SKM-1 (cell line): ENCODE measurements around the gene LAMB1.
A peak's percentile ranks its signal among the peaks of the same experiment; 100 is the strongest.

Experiments
- DNase-seq: peaks from one replicate; lab custom pipeline; 2025; ENCODE audit not compliant: unreplicated experiment; lab: John Stamatoyannopoulos, UW

LAMB1 gene

GRCh38 chr7:107884066-107884818 is 118.7 kb downstream of the LAMB1 start:
- no peak for DNase-seq

DNA sequence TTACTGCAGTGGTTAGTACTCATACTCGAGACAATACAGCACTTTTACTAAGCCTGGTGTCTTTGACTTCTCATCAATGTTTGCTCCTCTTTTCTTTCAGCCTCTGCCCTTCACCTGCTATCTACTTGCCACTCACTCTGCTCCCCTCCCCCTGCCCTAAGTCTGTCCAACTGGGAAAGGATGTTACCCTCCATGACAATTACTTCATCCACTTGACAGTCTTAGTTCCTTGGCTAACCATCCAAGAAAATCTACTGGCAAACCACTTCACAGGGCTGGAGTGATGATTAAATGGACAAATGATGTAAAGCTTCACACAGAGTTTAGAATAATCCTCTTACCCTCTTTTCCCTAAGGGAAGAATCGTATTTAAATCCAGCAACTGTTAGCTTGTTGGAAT is 120.2 kb downstream of the LAMB1 start:
- no peak for DNase-seq

DNA sequence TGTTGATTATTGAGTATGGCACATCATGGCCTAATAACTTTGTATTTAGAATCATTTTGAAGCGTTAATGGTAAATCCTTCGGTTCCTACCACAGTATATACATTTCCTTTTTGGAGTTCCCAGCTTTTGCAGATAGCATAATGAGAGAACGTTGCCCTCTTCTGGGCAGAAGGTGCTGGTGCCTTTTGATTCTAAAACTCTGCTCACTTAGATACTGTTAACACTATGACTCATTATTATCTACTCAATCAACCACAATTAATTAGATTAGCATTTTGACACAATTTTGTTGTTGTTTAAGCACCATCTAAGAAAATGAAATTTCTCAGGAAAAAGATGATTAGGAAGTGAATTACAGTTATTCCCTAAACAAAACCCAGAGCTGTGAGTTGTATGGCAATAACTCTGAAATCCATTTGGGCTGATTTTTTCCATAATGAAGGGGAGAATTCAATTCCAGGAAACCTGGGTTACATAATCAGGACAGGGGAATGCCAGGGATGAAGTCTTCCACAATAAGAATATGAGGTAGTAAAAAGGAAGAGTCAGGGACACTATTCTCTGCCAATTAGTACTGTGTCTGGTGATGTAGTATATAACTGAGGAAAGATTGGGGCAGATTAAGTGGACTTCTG is 123.4 kb downstream of the LAMB1 start:
- DNase-seq: peak; percentile 80

- DNase-seq: no peak
These were observed 124.3 kb downstream of the LAMB1 start for GRCh38 chr7:107878636-107879035.

DNA sequence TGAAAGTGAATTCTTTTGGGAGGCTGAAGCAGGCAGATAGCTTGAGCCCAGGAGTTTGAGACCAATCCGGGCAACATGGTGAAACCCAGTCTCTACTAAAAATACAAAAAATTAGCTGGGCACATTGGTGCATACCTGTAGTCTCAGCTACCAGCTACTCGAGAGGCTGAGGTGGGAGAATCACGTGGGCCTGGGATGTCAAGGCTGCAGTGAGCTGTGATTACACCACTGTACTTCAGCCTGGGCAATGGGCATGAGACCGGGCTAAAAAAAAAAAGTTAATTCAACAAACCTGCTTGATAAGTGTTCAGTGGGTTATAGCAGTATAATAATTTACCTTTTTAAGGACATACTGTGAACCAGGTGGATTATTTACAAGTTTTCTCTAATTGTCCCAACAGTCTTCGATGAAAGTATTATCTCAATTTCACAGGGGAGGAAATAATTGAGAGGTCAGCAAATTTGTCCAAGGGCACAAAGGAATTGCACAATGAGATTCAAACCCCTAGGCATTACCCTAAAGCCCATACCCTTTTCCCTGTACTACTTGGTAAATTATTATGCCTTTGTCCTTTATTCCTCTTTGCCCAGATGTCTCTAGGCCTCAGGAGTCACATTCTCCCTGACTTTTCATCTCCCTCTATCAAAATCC is 125.1 kb downstream of the LAMB1 start:
- no peak for DNase-seq

DNA sequence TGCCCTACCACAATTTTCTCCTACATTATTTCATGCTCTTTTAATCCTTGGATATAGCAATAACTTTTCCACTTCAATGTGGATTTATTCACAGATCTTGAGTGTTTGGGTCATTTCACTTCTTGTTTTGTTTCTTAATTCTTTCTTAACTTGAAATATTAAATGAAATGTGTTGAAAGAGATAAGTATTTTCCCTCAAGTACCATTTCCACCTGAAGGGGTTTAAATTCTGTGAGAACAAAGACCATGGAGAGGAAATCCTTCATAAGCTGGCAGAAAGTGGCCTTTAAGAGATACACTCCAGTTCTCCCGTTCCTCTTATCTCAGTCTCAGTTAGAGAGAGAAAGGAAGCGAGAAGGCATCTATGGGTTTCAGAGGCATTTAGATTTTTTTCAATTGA is 126.0 kb downstream of the LAMB1 start:
- DNase-seq: no peak

DNA sequence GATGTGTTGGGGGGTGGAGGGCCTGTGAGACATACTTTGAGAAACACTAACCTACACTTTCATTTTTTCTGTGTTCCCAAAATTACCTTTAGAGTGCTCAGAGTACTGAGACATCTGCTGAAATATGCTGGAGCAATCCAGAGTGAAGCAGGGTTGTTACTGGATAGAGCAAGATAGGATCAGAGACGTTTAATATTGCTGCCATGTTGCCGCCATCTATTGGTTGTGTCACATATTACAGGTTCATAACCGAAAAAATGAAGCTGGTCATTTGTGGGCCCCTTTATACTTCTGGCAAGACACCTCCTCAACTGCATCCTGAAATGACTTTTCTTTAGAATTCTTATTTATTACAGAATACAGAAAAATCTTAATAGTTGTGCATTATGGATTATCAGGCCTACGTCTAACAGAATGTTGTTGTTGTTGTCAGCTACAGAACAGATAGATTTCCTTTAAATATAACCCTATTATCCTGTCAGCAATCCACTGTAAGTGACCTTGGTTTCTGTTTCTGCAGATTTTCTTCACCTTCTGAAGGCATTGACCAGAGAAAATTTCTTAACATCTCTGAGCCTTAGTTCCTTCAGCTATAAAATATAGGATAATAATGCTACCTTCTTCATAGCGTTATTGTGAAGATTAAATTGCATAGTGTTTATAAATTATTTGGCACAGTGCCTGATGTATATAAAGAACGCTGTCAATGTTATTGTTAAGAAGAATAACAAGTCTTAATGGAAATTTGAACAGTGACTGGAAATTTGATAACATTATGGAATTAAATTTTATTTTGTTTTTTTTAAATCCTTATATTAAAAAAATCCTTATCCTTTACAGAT is 128.1 kb downstream of the LAMB1 start:
- peak; percentile 35 for DNase-seq

- DNase-seq: no peak
These were observed 128.8 kb downstream of the LAMB1 start for GRCh38 chr7:107874111-107874510.
